ENCODE data around the gene ATP5MC3.

ATP5MC3 gene

DNA sequence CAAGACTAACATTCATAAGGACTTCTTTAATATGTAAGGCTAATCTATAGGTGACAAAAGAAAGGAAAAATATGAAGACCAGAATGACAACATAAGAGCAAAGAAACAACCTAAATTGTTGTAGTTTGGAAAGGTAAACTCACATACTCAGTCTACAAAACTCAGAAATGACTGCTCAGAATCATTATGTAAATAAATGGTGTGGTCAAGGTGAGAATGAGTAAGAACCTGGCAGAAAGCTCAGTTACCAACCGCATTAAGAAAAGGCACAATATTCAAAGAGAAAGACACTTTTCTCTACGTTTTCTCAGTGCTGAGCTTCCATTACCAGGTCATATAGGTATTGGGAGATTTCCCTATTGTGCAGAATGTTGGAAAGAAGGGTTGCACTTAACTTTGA, 29.3 kb downstream of the ATP5MC3 start:
- no peak for TF ChIP-seq GATA2 (IDR thresholded peaks at IDR 0.05; ENCODE audit: low read depth, low read length)
- no peak for TF ChIP-seq GATA3 (IDR thresholded peaks at IDR 0.05; ENCODE audit: low read depth, low read length)

DNA sequence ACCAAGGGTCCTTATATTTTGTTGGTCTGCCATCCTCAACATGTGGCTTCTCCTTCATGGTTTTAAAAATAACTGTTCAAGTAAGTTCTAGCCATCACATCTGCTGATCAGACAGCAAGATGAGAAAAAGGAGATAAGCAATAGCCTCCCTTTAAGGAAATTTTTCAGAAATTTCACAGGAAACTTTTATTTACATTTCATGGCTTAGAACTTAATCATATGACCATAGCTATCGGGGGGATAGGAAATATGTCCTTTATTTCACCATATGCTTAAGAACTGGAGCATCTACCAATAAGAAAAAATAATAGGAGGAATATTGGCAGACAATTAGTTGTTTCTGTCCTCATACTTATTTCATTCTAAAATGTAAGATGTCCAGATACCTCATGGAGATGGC, 29.7 kb downstream of the ATP5MC3 start:
- TF ChIP-seq GATA2 (IDR thresholded peaks at IDR 0.05; ENCODE audit: low read depth, low read length) (no peak), GATA3 (IDR thresholded peaks at IDR 0.05; ENCODE audit: low read depth, low read length) (no peak)

DNA sequence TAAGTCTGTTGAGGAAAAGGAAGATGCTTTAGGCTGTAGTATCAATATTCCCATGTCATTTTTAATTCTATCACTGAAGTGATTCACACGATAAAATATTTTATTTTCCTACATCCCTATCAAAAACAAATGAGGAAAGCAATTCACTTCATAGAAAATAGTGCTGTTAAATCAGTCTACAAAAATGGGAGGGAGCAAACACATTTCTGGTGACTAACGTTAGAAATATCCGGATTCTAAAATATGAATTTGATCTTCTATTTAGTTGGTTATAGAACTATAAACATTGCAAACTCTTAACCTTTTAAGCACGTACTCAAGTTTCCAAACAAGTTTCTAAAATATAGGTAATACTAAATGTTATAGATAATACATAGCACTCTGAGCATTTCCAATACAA, 34.3 kb downstream of the ATP5MC3 start:
- TF ChIP-seq GATA2 (IDR thresholded peaks at IDR 0.05; ENCODE audit: low read depth, low read length), result no peak
- no peak for TF ChIP-seq GATA3 (IDR thresholded peaks at IDR 0.05; ENCODE audit: low read depth, low read length)

DNA sequence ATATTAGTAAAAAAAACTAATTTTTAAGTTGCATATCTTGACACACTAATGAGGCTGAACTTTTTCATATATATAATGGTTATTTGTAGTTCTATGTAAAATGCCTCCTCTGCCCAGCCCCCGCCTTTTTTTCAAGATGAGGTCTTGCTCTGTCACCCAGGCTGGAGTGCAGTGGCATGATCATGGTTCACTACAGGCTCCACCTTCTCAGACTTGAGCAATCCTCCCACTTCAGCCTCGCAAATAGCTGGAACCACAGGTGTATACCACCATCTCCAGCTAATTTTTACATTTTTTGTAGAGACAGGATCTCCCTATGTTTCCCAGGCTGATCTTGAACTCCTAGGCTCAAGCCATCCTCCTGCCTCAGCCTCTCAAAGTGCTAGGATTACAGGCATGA, 37.8 kb downstream of the ATP5MC3 start:
- TF ChIP-seq GATA2 (IDR thresholded peaks at IDR 0.05; ENCODE audit: low read depth, low read length) (no peak), GATA3 (IDR thresholded peaks at IDR 0.05; ENCODE audit: low read depth, low read length) (no peak)

DNA sequence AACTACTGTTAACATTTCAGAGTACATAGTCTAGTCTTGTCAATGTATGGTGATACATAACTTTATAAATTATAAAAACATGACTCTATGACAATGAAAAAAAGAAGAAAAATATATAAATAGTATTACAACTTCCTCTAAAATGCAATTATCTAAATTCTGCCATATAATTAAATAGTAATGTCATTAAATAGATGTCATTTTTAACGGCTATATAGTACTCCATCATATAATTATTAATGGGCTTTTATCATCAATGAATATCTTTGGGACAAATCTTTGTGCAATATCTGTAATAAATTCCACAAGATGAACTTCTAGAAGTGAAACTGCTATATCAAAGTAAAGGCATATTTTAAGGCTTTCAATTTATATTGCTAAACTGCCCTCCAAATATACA, 38.3 kb downstream of the ATP5MC3 start:
- TF ChIP-seq GATA3 (IDR thresholded peaks at IDR 0.05; ENCODE audit: low read depth, low read length) (no peak), GATA2 (IDR thresholded peaks at IDR 0.05; ENCODE audit: low read depth, low read length) (no peak)

DNA sequence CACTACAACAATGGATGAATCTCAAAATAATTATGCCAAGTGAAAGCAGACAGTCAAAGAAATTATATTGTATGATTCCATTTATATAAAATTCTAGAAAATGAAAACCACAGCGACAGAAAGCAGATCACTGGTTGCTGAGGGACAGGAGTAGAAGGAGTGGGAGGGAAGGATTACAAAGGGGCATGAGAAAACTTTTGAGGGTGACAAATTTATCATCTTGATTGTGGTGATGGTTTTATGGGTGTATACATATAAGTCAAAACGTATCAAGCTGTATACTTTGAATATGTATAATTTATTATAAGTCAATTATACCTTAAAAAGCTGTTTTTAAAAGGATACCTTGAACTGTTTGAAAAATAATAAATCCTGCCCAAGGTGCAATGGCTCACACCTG, 41.2 kb downstream of the ATP5MC3 start:
- TF ChIP-seq GATA2 (IDR thresholded peaks at IDR 0.05; ENCODE audit: low read depth, low read length) (no peak), GATA3 (IDR thresholded peaks at IDR 0.05; ENCODE audit: low read depth, low read length) (no peak)

DNA sequence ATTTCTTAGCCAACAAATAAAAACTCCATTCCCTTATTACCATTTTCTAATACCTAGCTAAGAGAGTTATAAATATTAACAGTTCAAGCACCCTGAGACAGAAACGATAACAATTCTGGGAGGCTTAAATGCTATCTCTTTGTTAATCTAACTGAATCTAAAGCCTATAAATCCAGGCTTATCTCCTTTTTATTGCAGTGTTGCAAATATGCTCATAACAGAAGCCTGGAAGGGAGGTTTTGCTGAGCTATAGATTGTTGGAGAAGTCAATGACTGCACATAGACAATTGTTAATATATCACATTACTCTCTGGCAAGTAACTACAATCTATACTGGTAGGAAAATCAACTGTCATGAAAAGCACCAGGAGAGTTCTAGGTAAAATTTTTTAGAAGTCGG, 43.7 kb downstream of the ATP5MC3 start:
- no peak for TF ChIP-seq GATA2 (IDR thresholded peaks at IDR 0.05; ENCODE audit: low read depth, low read length)
- TF ChIP-seq GATA3 (IDR thresholded peaks at IDR 0.05; ENCODE audit: low read depth, low read length), result no peak

DNA sequence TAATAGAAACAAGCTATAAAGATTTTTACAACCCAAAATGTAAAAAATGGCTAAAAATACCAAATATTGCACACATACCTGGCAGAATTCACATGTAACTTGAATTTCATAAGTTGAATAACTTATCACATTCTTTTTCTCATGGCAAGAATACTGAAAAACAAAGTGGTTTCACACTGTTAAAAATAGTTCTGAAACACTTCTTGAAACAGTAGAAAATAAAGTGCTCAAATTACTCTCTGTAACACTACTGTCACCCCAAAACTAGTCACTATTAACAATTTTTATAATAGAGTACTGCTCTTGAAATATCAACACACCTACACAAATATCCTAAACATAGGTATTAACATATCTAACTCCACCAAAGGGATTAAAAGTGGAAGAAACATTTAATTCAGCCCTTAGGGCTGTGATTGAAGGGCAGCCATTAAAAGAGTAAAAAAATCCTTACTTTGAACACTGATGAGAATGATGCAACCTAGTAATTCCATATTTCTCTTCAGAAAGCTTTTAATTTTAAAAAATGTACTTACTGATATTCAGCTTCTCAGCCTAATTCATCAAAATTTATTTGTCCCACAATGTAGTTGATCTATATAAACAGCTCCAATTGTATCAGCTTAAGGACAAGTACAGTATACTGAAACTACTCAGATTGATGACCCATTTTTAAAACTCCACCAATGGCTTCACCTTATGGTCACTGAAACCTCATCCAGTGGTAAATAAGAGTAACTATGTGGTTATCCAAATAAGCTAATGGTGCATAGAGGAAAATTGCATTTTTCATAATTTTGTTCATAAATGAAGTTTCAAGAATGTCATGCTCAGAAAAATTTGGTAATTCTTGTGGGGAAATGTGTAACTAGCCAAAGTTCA, 44.9 kb downstream of the ATP5MC3 start:
- TF ChIP-seq GATA3 (IDR thresholded peaks at IDR 0.05; ENCODE audit: low read depth, low read length) (no peak), GATA2 (IDR thresholded peaks at IDR 0.05; ENCODE audit: low read depth, low read length) (no peak)

DNA sequence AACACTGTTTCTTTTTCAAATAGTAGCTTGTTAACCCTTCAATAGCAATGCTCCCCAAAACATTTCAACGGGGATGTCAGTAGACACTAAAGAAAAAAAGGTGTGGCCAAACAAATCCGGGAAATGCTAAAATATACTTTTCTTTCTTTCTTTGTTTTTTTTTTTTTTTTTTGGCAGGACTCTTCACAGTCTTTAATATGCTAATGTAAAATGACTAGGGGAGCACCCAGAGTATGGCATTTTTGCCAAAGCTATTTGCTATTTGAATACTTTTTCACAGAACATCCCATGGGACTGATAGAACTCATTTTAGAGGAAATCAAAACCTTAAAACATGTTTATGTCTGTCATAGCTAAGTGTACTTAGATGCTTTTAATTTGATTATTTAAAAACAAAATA, 45.6 kb downstream of the ATP5MC3 start:
- TF ChIP-seq GATA3 (IDR thresholded peaks at IDR 0.05; ENCODE audit: low read depth, low read length) (no peak), GATA2 (IDR thresholded peaks at IDR 0.05; ENCODE audit: low read depth, low read length) (no peak)

DNA sequence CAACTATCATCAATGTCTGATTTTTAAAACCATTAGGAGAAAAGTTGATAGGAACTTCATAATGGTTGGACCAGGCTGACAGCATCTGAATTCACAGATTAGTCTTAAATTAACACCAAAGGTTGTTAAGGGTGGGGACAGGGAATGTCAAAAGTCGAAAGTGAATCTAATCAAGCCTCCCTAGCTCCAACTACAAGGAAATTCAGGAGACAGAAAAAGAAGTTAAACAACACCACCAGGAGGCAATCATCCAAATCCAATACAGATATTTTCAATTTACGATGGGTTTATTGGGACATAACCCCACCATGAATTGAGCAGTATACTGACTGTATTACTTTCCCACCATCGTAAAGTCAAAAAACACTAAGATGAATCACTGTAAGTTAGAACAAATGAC, 46.3 kb downstream of the ATP5MC3 start:
- TF ChIP-seq GATA2 (IDR thresholded peaks at IDR 0.05; ENCODE audit: low read depth, low read length), result no peak

DNA sequence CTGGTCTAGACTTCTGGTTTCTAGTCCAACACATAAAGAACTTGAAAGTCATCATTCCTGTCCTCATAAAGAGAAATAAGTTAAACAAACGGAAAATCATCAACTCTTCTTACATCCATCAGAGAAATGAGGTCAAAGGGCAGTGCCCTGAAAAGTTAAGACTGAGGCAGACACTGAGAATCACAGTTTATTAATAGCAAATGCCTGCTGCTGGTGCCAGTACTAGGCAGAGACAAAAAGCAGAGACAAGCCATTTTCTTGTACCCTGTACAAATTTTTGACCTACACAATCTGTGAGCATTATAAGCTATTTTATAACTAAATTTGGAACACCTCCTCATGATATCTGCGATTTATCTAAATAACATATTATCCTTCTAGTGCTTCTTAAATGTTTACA, 50.3 kb downstream of the ATP5MC3 start:
- TF ChIP-seq GATA2 (IDR thresholded peaks at IDR 0.05; ENCODE audit: low read depth, low read length) (no peak), GATA3 (IDR thresholded peaks at IDR 0.05; ENCODE audit: low read depth, low read length) (no peak)

DNA sequence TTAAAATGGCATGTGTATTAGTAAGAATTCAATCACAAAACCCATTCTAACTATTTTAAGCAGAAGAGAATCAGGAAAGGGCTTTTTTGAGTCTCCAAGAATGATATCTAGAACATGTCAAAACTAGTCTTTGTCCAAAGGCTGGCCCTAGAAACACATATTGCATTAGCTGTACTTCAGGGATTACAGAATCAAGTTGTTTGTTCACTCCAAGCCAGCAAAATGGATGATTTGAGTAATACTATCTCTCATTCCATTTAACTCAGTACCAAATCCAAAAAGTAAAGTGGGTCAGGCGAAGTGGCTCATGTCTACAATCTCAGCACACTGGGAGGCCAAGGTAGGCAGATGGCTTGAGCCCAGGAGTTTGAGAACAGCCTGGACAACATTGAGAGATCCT, 54.8 kb downstream of the ATP5MC3 start:
- TF ChIP-seq GATA2 (IDR thresholded peaks at IDR 0.05; ENCODE audit: low read depth, low read length) (no peak), GATA3 (IDR thresholded peaks at IDR 0.05; ENCODE audit: low read depth, low read length) (no peak)
